Endothelial cell of umbilical vein (primary cell): ENCODE data around the gene NOX5. TPM values are rescaled to one million over a fixed set of nuclear protein-coding genes. Genes with fewer than 3 reads are reported as not detected.

ENCODE experiments used
- BruUV-seq: library from RNA; stranded (reverse); fragments of 400-500 nt; replicated peaks from 2 replicates; lab custom pipeline; 2021; lab: Mats Ljungman, UMichigan
- CTCF ChIA-PET: fragments of 300-600, 350-600 bp; sonication (Branson Sonifier 250); formaldehyde crosslinking; loops from one replicate; lab custom pipeline; 2021; ENCODE audit warnings: antibody characterized with exemption, inconsistent platforms; lab: Charles Lee
- POLR2A ChIA-PET: fragments of 300-600, 350-600 bp; sonication (Branson Sonifier 250); formaldehyde crosslinking; loops from one replicate; lab custom pipeline; 2021; ENCODE audit warnings: antibody characterized with exemption, inconsistent platforms; lab: Charles Lee
- DNase-seq: peaks from one replicate; pipeline ENCODE4 v3.0.0-alpha.2; 2011; ENCODE audit warnings: low read depth, low spot score
- FAIRE-seq: peaks from 2 replicates; lab custom pipeline; 2011; peaks lifted over from hg19 to GRCh38; lab: Jason Lieb, UNC
- H2AFZ ChIP-seq: 2 replicates; pipeline ENCODE4 v1.6.0; 2012; ENCODE audit warnings: low read depth, low read length, control low read depth, inconsistent platforms
- H3K27ac ChIP-seq: 2 replicates; pipeline ENCODE4 v1.5.1; 2011; ENCODE audit warnings: low read depth, mild to moderate bottlenecking, control low read depth, low read length, moderate library complexity; ENCODE audit not compliant: insufficient read depth
- H3K27me3 ChIP-seq, 2 experiments: 2 replicates each; pipeline versions ENCODE4 v1.6.0 to v1.6.1; 2011; ENCODE audit warnings: low read length in 2 of 2, mixed read lengths in 1 of 2; ENCODE audit not compliant: control insufficient read depth in 2 of 2, insufficient read depth in 2 of 2
- H3K36me3 ChIP-seq, 2 experiments: 2 replicates in 1 of 2; 3 replicates in 1 of 2; pipeline ENCODE4 v1.5.1; 2011; ENCODE audit warnings: low read length in 2 of 2, mild to moderate bottlenecking in 1 of 2, moderate library complexity in 1 of 2; ENCODE audit not compliant: control insufficient read depth in 2 of 2, insufficient read depth in 2 of 2; ENCODE audit errors: extremely low read depth in 1 of 2
- H3K4me1 ChIP-seq: 3 replicates; pipeline ENCODE4 v1.5.1; 2011; ENCODE audit warnings: mild to moderate bottlenecking, low read length; ENCODE audit not compliant: control insufficient read depth, insufficient read depth; ENCODE audit errors: extremely low read depth
- H3K4me2 ChIP-seq: 2 replicates; pipeline ENCODE4 v1.6.1; 2011; ENCODE audit warnings: low read length, control low read depth, mixed read lengths; ENCODE audit not compliant: insufficient read depth
- H3K4me3 ChIP-seq, 3 experiments: fragments of 200-600 bp in 1 of 3; sonication (generic), shearing (Covaris generic) in 1 of 3; replicated peaks in 1 of 3; 2 replicates each; pipeline ENCODE4 v1.5.1; 2011 to 2016; ENCODE audit warnings: control low read depth in 3 of 3, low read length in 3 of 3, mild to moderate bottlenecking in 2 of 3, inconsistent platforms in 1 of 3, low read depth in 1 of 3, moderate library complexity in 1 of 3; ENCODE audit not compliant: insufficient read depth in 1 of 3
- H3K79me2 ChIP-seq: 2 replicates; pipeline ENCODE4 v1.6.0; 2012; ENCODE audit warnings: low read length, inconsistent platforms; ENCODE audit not compliant: control insufficient read depth, insufficient read depth
- H3K9ac ChIP-seq: replicated peaks from 2 replicates; pipeline ENCODE3; 2011; ENCODE audit warnings: low read length, control low read depth; ENCODE audit not compliant: insufficient read depth; ENCODE audit errors: extremely low read depth
- H3K9me1 ChIP-seq: replicated peaks from 3 replicates; pipeline ENCODE4 v1.6.0; 2011; ENCODE audit warnings: mild to moderate bottlenecking, low read length; ENCODE audit not compliant: control insufficient read depth, insufficient read depth; ENCODE audit errors: extremely low read depth
- H3K9me3 ChIP-seq: replicated peaks from 2 replicates; pipeline ENCODE4 v1.5.1; 2012; ENCODE audit warnings: low read length, inconsistent platforms; ENCODE audit not compliant: control insufficient read depth, insufficient read depth
- H4K20me1 ChIP-seq: replicated peaks from 2 replicates; pipeline ENCODE3; 2011; ENCODE audit warnings: mild to moderate bottlenecking, low read length; ENCODE audit not compliant: control insufficient read depth, insufficient read depth; ENCODE audit errors: extremely low read depth
- EZH2 ChIP-seq: IDR thresholded peaks from 2 replicates; pipeline ENCODE4 v1.6.1; 2012; ENCODE audit warnings: borderline replicate concordance, low read depth, mild to moderate bottlenecking, moderate library complexity, low read length, inconsistent platforms; ENCODE audit not compliant: severe bottlenecking
- FOS ChIP-seq: IDR thresholded peaks from 2 replicates; pipeline ENCODE4 v1.6.1; 2011; ENCODE audit warnings: mild to moderate bottlenecking, low read length, moderate library complexity, borderline replicate concordance; ENCODE audit not compliant: insufficient read depth
- GATA2 ChIP-seq: IDR thresholded peaks from 2 replicates; pipeline ENCODE4 v1.7.0; 2011; ENCODE audit warnings: low read depth, mild to moderate bottlenecking, moderate library complexity, mixed read lengths, low read length; ENCODE audit not compliant: insufficient read length, insufficient read depth
- JUN ChIP-seq: IDR thresholded peaks from 2 replicates; pipeline ENCODE4 v1.6.1; 2011; ENCODE audit warnings: borderline replicate concordance, low read depth; ENCODE audit not compliant: insufficient read length, insufficient read depth
- MYC ChIP-seq: IDR thresholded peaks from one replicate; pipeline ENCODE4 v1.6.1; 2011; ENCODE audit warnings: mild to moderate bottlenecking, low read depth, low read length
- POLR2A ChIP-seq: IDR thresholded peaks from 2 replicates; pipeline ENCODE4 v1.6.1; 2012; ENCODE audit warnings: low read depth, mild to moderate bottlenecking, control low read depth, low read length
- POLR2AphosphoS5 ChIP-seq: IDR thresholded peaks from 2 replicates; pipeline ENCODE4 v1.6.1; 2012; ENCODE audit warnings: low read depth, mild to moderate bottlenecking, control low read depth, low read length, moderate library complexity; ENCODE audit not compliant: insufficient read depth
- dilution Hi-C: fragments of 300-500 bp; cut with MboI; formaldehyde crosslinking; loops from one replicate; pipeline ENCODE4 v1.15.0; 2019; ENCODE audit warnings: low sequenced_read_pairs; ENCODE audit not compliant: extremely low pct_ligation_motif_present
- intact Hi-C: fragments of 100-400 bp; cut with micrococcal nuclease; formaldehyde crosslinking; loops from one replicate; pipeline ENCODE4 v1.10.0; 2022
- polyA plus RNA-seq, 4 experiments: library from polyadenylated mRNA; depleted of rRNA in 3 of 4; stranded (reverse) in 3 of 4; unstranded in 1 of 4; fragments of >200 nt; gene quantifications; 2 replicates each; pipeline versions ENCODE4 v1.2.1 to v1.2.3, GENCODE V29; 2011 to 2012; ENCODE audit warnings: missing spikeins in 1 of 4
- total RNA-seq: library from RNA; stranded (reverse); gene quantifications from 2 replicates; pipeline ENCODE4 v1.2.3, GENCODE V29; 2021
- TF ChIP-seq, protein P1 (sequence below): IDR thresholded peaks from 2 replicates; pipeline ENCODE4 v1.6.1; 2011; ENCODE audit not compliant: insufficient read depth, insufficient read length
- TF ChIP-seq, protein P2 (sequence below), 2 donors: IDR thresholded peaks; 1 replicate in 1 of 2; 2 replicates in 1 of 2; pipeline ENCODE4 v1.5.1; 2011; ENCODE audit warnings: low read length in 2 of 2, mild to moderate bottlenecking in 2 of 2, moderate library complexity in 2 of 2, control low read depth in 1 of 2, inconsistent platforms in 1 of 2, low read depth in 1 of 2; ENCODE audit not compliant: insufficient read depth in 1 of 2; ENCODE audit errors: extremely low read depth in 1 of 2

NOX5 gene
- total and polyA plus RNA-seq, 2 donors (not counting 3 experiments of a cell fraction or from before 2014, with no cell fraction given) = 0.08 TPM; not detected in 1

DNA sequence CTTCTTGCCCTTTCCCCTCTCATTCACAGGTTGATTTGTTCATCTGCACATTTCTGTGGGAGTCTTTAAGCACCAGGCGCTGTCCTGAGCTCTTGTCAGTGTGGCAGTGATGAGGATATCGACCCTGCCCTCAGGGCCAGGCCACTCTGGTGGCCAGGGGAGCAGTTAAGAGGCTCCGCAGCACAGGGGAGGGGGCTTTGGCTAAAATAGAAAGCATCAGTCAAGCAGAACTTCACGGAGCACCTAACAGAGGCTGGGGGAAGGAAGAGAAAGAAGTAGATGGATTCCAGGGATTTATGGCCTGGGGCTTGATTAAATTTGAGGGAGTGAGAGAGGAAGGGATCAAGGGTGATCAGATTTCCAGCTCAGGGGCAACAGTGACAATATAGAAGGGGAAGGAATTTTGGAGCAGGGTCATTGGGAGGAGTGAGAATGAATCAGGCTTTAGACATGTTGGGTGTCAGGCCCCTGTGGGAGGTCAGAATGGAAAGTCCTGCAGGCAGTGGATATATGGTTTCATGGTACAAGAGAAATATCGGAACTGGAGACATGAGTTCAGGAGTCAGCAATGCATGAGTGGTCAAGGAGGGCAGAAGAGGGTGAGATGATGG, 73.0 kb downstream of the NOX5 start:
- BruUV-seq = no TSS peak
- no peaks in the 10 kb centered on the region for H3K79me2 ChIP-seq

More for the DNA sequence above, 73.0 kb downstream of the NOX5 start:
- intact Hi-C loops = no loop called here
- dilution Hi-C loops = no loop called here
- no peak for DNase-seq
- Histone ChIP-seq H2AFZ (no peak overlapping the region), H3K4me2 (no peak overlapping the region), H3K9ac (no peak overlapping the region), H4K20me1 (no peaks in the 10 kb centered on the region), H3K4me3 (no peak overlapping the region), H3K4me1 (peaks cover 29% of the 10 kb centered on the region), H3K9me3 (no peaks in the 10 kb centered on the region), H3K36me3 (no peaks in the 10 kb centered on the region), H3K9me1 (no peaks in the 10 kb centered on the region), H3K27ac (no peak overlapping the region), H3K27me3 (no peaks in the 10 kb centered on the region)
- CTCF ChIA-PET = no interaction called here
- no peak for TF ChIP-seq POLR2A
- TF ChIP-seq FOS = no peak
- TF ChIP-seq POLR2AphosphoS5 = no peak
- no peak for TF ChIP-seq JUN
- TF ChIP-seq, protein P1, sequence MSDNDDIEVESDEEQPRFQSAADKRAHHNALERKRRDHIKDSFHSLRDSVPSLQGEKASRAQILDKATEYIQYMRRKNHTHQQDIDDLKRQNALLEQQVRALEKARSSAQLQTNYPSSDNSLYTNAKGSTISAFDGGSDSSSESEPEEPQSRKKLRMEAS = no peak
- no peak for TF ChIP-seq GATA2
- TF ChIP-seq MYC = no peak
- TF ChIP-seq, protein P2, sequence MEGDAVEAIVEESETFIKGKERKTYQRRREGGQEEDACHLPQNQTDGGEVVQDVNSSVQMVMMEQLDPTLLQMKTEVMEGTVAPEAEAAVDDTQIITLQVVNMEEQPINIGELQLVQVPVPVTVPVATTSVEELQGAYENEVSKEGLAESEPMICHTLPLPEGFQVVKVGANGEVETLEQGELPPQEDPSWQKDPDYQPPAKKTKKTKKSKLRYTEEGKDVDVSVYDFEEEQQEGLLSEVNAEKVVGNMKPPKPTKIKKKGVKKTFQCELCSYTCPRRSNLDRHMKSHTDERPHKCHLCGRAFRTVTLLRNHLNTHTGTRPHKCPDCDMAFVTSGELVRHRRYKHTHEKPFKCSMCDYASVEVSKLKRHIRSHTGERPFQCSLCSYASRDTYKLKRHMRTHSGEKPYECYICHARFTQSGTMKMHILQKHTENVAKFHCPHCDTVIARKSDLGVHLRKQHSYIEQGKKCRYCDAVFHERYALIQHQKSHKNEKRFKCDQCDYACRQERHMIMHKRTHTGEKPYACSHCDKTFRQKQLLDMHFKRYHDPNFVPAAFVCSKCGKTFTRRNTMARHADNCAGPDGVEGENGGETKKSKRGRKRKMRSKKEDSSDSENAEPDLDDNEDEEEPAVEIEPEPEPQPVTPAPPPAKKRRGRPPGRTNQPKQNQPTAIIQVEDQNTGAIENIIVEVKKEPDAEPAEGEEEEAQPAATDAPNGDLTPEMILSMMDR (IDR thresholded peaks at IDR 0.05; ENCODE audit: extremely low read depth in 1 of 2, insufficient read depth in 1 of 2, low read depth in 1 of 2, low read length in 2 of 2) = no peak
- no peak for TF ChIP-seq EZH2
- POLR2A ChIA-PET = no interaction called here
- FAIRE-seq = no peak
